Breast epithelium (tissue), 3 donors: ENCODE data around the gene TANC1.

Source experiments
- POLR2A ChIP-seq: fragments of 450-650 bp; IDR thresholded peaks from one replicate; pipeline ENCODE4 v1.6.1; 2016; ENCODE audit warnings: antibody characterized with exemption, mild to moderate bottlenecking, moderate library complexity
- POLR2AphosphoS5 ChIP-seq, 3 donors: sonication (generic); formaldehyde crosslinking; IDR thresholded peaks; one replicate each; pipeline ENCODE4 v1.6.1; 2017; ENCODE audit warnings: antibody characterized with exemption in 3 of 3
- TF ChIP-seq, protein P1 (sequence below), 3 donors: fragments of 450-650 bp; IDR thresholded peaks; one replicate each; pipeline ENCODE4 v1.5.1; 2016 to 2017; ENCODE audit warnings: antibody characterized with exemption in 3 of 3, mild to moderate bottlenecking in 3 of 3, moderate library complexity in 3 of 3

DNA sequence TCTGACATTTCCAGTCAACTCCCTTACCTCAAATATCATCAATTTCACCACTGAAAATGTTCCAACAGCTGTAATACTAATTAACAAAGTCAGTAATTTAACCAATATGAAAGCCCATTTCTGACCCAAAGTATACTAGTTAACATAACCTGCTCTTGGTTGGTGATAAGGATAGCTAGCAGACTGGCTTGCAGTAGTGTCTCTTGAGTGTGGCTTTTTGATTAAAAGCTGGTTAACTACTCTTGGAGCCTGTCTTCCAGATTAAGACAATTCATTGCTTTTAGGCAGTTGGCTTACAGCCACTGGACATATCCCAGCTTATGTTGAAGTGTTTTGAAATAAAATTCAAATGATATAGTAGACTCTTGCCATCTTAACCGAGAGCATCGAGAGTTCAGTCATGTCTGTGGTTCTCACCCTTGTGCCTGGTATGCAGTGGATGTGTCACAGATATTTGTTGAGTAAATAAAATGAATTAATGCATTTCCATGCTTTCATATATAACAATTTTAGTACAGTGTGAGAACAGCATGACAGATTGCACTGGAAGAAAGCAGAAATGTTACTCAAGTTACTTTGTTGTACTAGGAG is 158.1 kb downstream of the TANC1 start:
- TF ChIP-seq, protein P1, sequence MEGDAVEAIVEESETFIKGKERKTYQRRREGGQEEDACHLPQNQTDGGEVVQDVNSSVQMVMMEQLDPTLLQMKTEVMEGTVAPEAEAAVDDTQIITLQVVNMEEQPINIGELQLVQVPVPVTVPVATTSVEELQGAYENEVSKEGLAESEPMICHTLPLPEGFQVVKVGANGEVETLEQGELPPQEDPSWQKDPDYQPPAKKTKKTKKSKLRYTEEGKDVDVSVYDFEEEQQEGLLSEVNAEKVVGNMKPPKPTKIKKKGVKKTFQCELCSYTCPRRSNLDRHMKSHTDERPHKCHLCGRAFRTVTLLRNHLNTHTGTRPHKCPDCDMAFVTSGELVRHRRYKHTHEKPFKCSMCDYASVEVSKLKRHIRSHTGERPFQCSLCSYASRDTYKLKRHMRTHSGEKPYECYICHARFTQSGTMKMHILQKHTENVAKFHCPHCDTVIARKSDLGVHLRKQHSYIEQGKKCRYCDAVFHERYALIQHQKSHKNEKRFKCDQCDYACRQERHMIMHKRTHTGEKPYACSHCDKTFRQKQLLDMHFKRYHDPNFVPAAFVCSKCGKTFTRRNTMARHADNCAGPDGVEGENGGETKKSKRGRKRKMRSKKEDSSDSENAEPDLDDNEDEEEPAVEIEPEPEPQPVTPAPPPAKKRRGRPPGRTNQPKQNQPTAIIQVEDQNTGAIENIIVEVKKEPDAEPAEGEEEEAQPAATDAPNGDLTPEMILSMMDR (IDR thresholded peaks at IDR 0.05) = no peak
- TF ChIP-seq POLR2AphosphoS5 (IDR thresholded peaks at IDR 0.05) (no peak), POLR2A (no peak)
